Osteoblast (primary cell): ENCODE measurements around the gene CINP. TPM values are rescaled to one million over a fixed set of nuclear protein-coding genes. Genes with fewer than 3 reads are reported as not detected.

ENCODE experiments used
- DNase-seq: peaks from one replicate; pipeline ENCODE4 v3.0.0; 2011; ENCODE audit warnings: low spot score, mixed read lengths; ENCODE audit not compliant: insufficient read length; ENCODE audit errors: missing footprints
- H2AFZ ChIP-seq: 2 replicates; pipeline ENCODE4 v1.6.0; 2011; ENCODE audit warnings: mild to moderate bottlenecking, low read length
- H3K27ac ChIP-seq: 2 replicates; pipeline ENCODE4 v1.5.1; 2011; ENCODE audit warnings: mild to moderate bottlenecking, low read depth, low read length, moderate library complexity
- H3K27me3 ChIP-seq: 2 replicates; pipeline ENCODE4 v1.6.0; 2012; ENCODE audit warnings: mild to moderate bottlenecking, control low read depth, inconsistent platforms, low read length, moderate library complexity; ENCODE audit not compliant: insufficient read depth
- H3K36me3 ChIP-seq: 2 replicates; pipeline ENCODE4 v1.5.1; 2011; ENCODE audit warnings: mild to moderate bottlenecking, low read length, control low read depth, moderate library complexity; ENCODE audit not compliant: insufficient read depth
- H3K4me1 ChIP-seq: 2 replicates; pipeline ENCODE4 v1.5.1; 2011; ENCODE audit warnings: mild to moderate bottlenecking, low read length, control low read depth, moderate library complexity; ENCODE audit not compliant: insufficient read depth
- H3K4me2 ChIP-seq: 2 replicates; pipeline ENCODE4 v1.6.0; 2011; ENCODE audit warnings: mild to moderate bottlenecking, low read length; ENCODE audit not compliant: insufficient read depth
- H3K4me3 ChIP-seq: fragments of 200-600 bp; sonication (generic); 3 replicates; pipeline ENCODE4 v1.5.1; 2012; ENCODE audit warnings: mild to moderate bottlenecking, low read length, inconsistent platforms; ENCODE audit not compliant: insufficient read depth
- H3K79me2 ChIP-seq: 2 replicates; pipeline ENCODE4 v1.6.0; 2012; ENCODE audit warnings: mild to moderate bottlenecking, low read length, control low read depth, inconsistent platforms; ENCODE audit not compliant: insufficient read depth
- H3K9me3 ChIP-seq: 2 replicates; pipeline ENCODE4 v1.5.1; 2011; ENCODE audit warnings: low read depth, low read length, control low read depth
- H4K20me1 ChIP-seq: 2 replicates; pipeline ENCODE4 v1.6.0; 2012; ENCODE audit warnings: mild to moderate bottlenecking, low read length, control low read depth; ENCODE audit not compliant: insufficient read depth
- CTCF ChIP-seq: IDR thresholded peaks from 2 replicates; pipeline ENCODE4 v1.5.1; 2011; ENCODE audit warnings: mild to moderate bottlenecking, low read depth, low read length, moderate library complexity; ENCODE audit errors: extremely low read depth
- total RNA-seq: library from RNA; depleted of rRNA; stranded (reverse); fragments of >200 nt; gene quantifications from 2 replicates; pipeline ENCODE4 v1.2.3, GENCODE V29; 2012

Gene CINP
- total RNA-seq, 1 donor, result 49.2 TPM

GRCh38 chr14:102320033-102320660, 42.5 kb downstream of the CINP start:
- peak; percentile 89 for DNase-seq
- H3K36me3 ChIP-seq, result peaks cover 3% of the 10 kb centered on the region
- TF ChIP-seq CTCF, result no peak
- H3K4me1 ChIP-seq, result peaks cover 42% of the 10 kb centered on the region
- H3K79me2 ChIP-seq, result peaks cover 25% of the 10 kb centered on the region
- peak overlapping the region; percentile 72 for H3K4me3 ChIP-seq
- H3K4me2 ChIP-seq, result peak overlapping the region; percentile 96
- peak overlapping the region; percentile 77 for H3K27ac ChIP-seq
- no peaks in the 10 kb centered on the region for H4K20me1 ChIP-seq
- H2AFZ ChIP-seq, result peak overlapping the region; percentile 90
- H3K27me3 ChIP-seq, result no peaks in the 10 kb centered on the region
- no peaks in the 10 kb centered on the region for H3K9me3 ChIP-seq

DNA sequence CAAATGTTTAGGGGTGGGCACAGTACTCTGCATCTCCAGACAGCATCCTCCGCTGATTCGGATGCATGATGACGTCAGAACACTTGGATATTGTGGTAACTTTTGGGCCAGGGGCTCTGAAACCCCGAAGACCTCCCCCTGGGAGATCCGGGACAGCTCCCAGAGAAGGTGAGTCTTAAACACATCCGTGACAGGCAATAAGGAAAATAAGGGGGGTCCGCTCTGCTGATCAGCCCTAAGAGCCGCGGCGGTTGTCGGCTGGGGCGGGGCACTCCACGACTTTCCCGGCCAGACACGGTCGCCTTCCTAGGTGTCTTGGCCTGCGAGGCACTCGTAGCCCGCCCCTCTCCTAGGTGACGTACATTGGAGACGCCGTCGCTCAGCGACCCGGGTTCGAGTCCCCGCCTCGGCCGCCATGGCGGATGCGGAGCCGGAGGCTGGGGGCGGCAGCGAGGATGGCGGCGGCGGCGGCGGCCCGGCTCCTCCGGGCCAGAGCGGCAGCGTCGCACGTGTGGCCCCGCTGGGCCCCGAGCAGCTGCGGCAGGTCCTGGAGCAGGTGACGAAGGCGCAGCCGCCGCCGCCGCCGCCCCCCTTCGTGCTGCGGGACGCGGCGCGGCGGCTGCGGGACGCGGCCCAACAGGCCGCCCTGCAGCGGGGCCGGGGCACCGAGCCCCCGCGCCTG, 43.2 kb downstream of the CINP start, which contains the start of gene ZNF839:
Gene ZNF839, plus strand, starts transcription at position 396 of the 682 bp plus-strand sequence. Its CDS starts 20 bp downstream, at position 416.
- Histone ChIP-seq H3K4me3 (peak within 1 kb of the TSS; percentile 72), H3K27me3 (no peaks in the 10 kb centered on the region), H3K79me2 (peaks cover 25% of the 10 kb centered on the region), H3K27ac (peak within 1 kb of the TSS; percentile 77), H3K4me1 (peaks cover 48% of the 10 kb centered on the region), H2AFZ (peak within 1 kb of the TSS; percentile 90), H3K36me3 (peaks cover 3% of the 10 kb centered on the region), H4K20me1 (no peaks in the 10 kb centered on the region), H3K9me3 (no peaks in the 10 kb centered on the region), H3K4me2 (peak within 1 kb of the TSS; percentile 96)
- peak; percentile 98 for DNase-seq
- TF ChIP-seq CTCF, result no peak

DNA sequence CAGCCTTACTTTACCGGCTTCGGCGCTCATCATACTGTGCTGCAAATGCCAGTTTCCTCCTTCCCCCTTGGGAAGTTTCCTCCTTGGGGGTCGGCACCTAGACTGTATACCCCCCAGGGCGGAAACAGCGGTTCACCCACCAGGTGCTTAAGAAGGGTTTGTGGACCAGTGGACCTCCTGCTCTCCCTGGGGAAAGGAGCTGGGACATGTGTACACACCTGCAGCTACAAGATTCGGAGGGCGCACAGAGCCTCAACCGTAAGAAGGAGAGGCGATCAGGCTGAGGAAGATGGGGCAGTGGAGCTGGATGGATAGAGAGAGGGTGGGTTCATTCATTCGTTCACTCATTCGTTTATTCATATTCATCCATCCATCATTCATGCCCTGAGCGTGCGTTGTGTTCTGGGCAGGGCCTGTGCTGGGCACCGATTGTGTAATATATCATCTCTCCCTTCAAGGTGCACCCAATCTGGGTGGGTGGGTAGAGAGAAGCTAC, 43.9 kb downstream of the CINP start:
- peaks cover 3% of the 10 kb centered on the region for H3K36me3 ChIP-seq
- no peaks in the 10 kb centered on the region for H3K9me3 ChIP-seq
- DNase-seq, result no peak
- peak overlapping the region; percentile 75 for H2AFZ ChIP-seq
- H3K79me2 ChIP-seq, result peaks cover 25% of the 10 kb centered on the region
- peak overlapping the region; percentile 77 for H3K27ac ChIP-seq
- peaks cover 55% of the 10 kb centered on the region for H3K4me1 ChIP-seq
- H3K4me3 ChIP-seq, result peak overlapping the region; percentile 72
- no peaks in the 10 kb centered on the region for H3K27me3 ChIP-seq
- H4K20me1 ChIP-seq, result no peaks in the 10 kb centered on the region
- H3K4me2 ChIP-seq, result peak overlapping the region; percentile 87
- no peak for TF ChIP-seq CTCF
